HepG2 (cell line): ENCODE measurements around the gene EXOC6B. TPM values are rescaled to one million over a fixed set of nuclear protein-coding genes. Genes with fewer than 3 reads are reported as not detected.

Source experiments
- ASH2L ChIP-seq: fragments of 300-600, 200-600 bp; sonication (generic); IDR thresholded peaks from 2 replicates; pipeline ENCODE4 v1.7.0; 2017; ENCODE audit warnings: low read depth, mild to moderate bottlenecking, moderate library complexity, mixed read lengths, low read length; ENCODE audit not compliant: insufficient read length
- BRCA1 ChIP-seq: sonication (generic); formaldehyde crosslinking; IDR thresholded peaks from 2 replicates; pipeline ENCODE4 v1.4.0; 2020; ENCODE audit warnings: missing genetic modification reagents
- BRD4 ChIP-seq: sonication (generic); formaldehyde crosslinking; IDR thresholded peaks from 2 replicates; pipeline ENCODE4 v1.4.0; 2020; ENCODE audit warnings: missing genetic modification reagents
- ESRRA ChIP-seq: sonication (generic); formaldehyde crosslinking; IDR thresholded peaks from 2 replicates; pipeline ENCODE4 v1.5.1; 2020; ENCODE audit warnings: mild to moderate bottlenecking, low read depth, missing genetic modification reagents
- FOSL1 ChIP-seq: sonication (generic); formaldehyde crosslinking; IDR thresholded peaks from 2 replicates; pipeline ENCODE4 v1.9.0; 2021; ENCODE audit warnings: missing genetic modification reagents, borderline replicate concordance
- FOXO1 ChIP-seq: sonication (generic); formaldehyde crosslinking; IDR thresholded peaks from 2 replicates; pipeline ENCODE4 v1.4.0; 2020; ENCODE audit warnings: missing genetic modification reagents
- GATA4 ChIP-seq: sonication (generic); IDR thresholded peaks from 2 replicates; pipeline ENCODE4 v1.6.1; 2016; ENCODE audit warnings: antibody characterized with exemption, low read depth, borderline replicate concordance
- ISL2 ChIP-seq: sonication (generic); formaldehyde crosslinking; IDR thresholded peaks from 2 replicates; pipeline ENCODE4 v1.5.0; 2020; ENCODE audit warnings: missing genetic modification reagents
- KDM1A ChIP-seq: IDR thresholded peaks from 2 replicates; pipeline ENCODE4 v1.6.1; 2016; ENCODE audit warnings: missing compliant biosample characterization
- KDM6A ChIP-seq: IDR thresholded peaks from 2 replicates; pipeline ENCODE4 v1.6.1; 2016; ENCODE audit warnings: low read depth
- MEIS1 ChIP-seq: sonication (generic); formaldehyde crosslinking; IDR thresholded peaks from 2 replicates; pipeline ENCODE4 v1.9.0; 2021; ENCODE audit warnings: mild to moderate bottlenecking, missing genetic modification reagents, moderate library complexity, borderline replicate concordance
- MEIS2 ChIP-seq: sonication (generic); formaldehyde crosslinking; IDR thresholded peaks from 2 replicates; pipeline ENCODE4 v1.9.0; 2021; ENCODE audit warnings: mild to moderate bottlenecking, missing genetic modification reagents
- RFX3 ChIP-seq: IDR thresholded peaks from 2 replicates; pipeline ENCODE4 v1.6.1; 2016; ENCODE audit warnings: missing biosample characterization, missing genetic modification reagents
- SSRP1 ChIP-seq: IDR thresholded peaks from 2 replicates; pipeline ENCODE4 v1.6.1; 2016; ENCODE audit warnings: control low read depth
- TAF1 ChIP-seq: sonication (generic); formaldehyde crosslinking; IDR thresholded peaks from 2 replicates; pipeline ENCODE4 v1.4.0; 2020; ENCODE audit warnings: missing genetic modification reagents
- U2AF2 ChIP-seq: fragments of 200-400 bp; formaldehyde crosslinking; IDR thresholded peaks from 2 replicates; pipeline ENCODE4 v1.6.1; 2017; ENCODE audit warnings: low read depth, mild to moderate bottlenecking, low read length
- ZFP1 ChIP-seq: IDR thresholded peaks from 2 replicates; pipeline ENCODE4 v1.6.1; 2016
- ZNF30 ChIP-seq: sonication (generic); formaldehyde crosslinking; IDR thresholded peaks from 2 replicates; pipeline ENCODE4 v1.5.0; 2020; ENCODE audit warnings: mild to moderate bottlenecking, missing genetic modification reagents
- ZNF350 ChIP-seq: sonication (generic); formaldehyde crosslinking; IDR thresholded peaks from 2 replicates; pipeline ENCODE4 v1.4.0; 2020; ENCODE audit warnings: mild to moderate bottlenecking, low read depth, missing genetic modification reagents, borderline replicate concordance
- ZNF670 ChIP-seq: sonication (generic); formaldehyde crosslinking; IDR thresholded peaks from 2 replicates; pipeline ENCODE4 v1.8.0; 2022; ENCODE audit warnings: mild to moderate bottlenecking, missing genetic modification reagents, borderline replicate concordance
- ZSCAN12 ChIP-seq: sonication (generic); formaldehyde crosslinking; IDR thresholded peaks from 2 replicates; pipeline ENCODE4 v1.9.0; 2021; ENCODE audit warnings: mild to moderate bottlenecking, missing genetic modification reagents
- polyA plus RNA-seq, 8 experiments: library from polyadenylated mRNA; depleted of rRNA in 3 of 8; stranded (reverse) in 7 of 8; unstranded in 1 of 8; fragments of >200 nt; fragmentation: Illumina TruSeq in 4 of 8; extraction: Trizol in 4 of 8; gene quantifications; 2 replicates each; pipeline versions ENCODE4 v1.2.1 to v1.2.3, GENCODE V29; 2011 to 2016; ENCODE audit warnings: low read depth in 4 of 8, missing spikeins in 1 of 8, mixed read lengths in 1 of 8; ENCODE audit not compliant: insufficient read depth in 1 of 8
- total RNA-seq, 5 experiments: library from RNA; depleted of rRNA; stranded (reverse); fragments of >200 nt; fragmentation: Illumina TruSeq; extraction: Trizol; gene quantifications; 2 replicates each; pipeline ENCODE4 v1.2.3, GENCODE V29; 2016; ENCODE audit warnings: low read depth in 1 of 5
- TF ChIP-seq, protein P1 (sequence below): sonication (generic); formaldehyde crosslinking; IDR thresholded peaks from 2 replicates; pipeline ENCODE4 v1.4.0; 2020; ENCODE audit warnings: missing genetic modification reagents
- TF ChIP-seq, protein P2 (sequence below): sonication (generic); formaldehyde crosslinking; IDR thresholded peaks from 2 replicates; pipeline ENCODE4 v1.9.0; 2021; ENCODE audit warnings: mild to moderate bottlenecking, missing genetic modification reagents

The EXOC6B gene
- total and polyA plus RNA-seq, 2 of the 13 experiments (the other 11 are each of a cell fraction or from before 2014, with no cell fraction given), result 9.1 to 15.9 TPM

GRCh38 chr2:72757177-72757775, 68.6 kb downstream of the EXOC6B start (continued):
- TF ChIP-seq ZNF670 (CRISPR knock-in tag) (no peak; the same call in 1 of the 2 replicates), BRD4 (CRISPR knock-in tag) (no peak; the same call in 1 of the 2 replicates), MEIS2 (CRISPR knock-in tag) (0 out of 2 replicates have a peak, but pooled peaks have one; percentile 30), SSRP1 (CRISPR knock-in tag) (no peak), GATA4 (peak; percentile 98), ZNF30 (CRISPR knock-in tag) (no peak), ZSCAN12 (CRISPR knock-in tag) (no peak), ESRRA (no peak), TAF1 (CRISPR knock-in tag) (no peak), U2AF2 (no peak), MEIS1 (CRISPR knock-in tag) (0 out of 2 replicates have a peak, but pooled peaks have one; percentile 33), KDM1A (CRISPR knock-in tag) (peak; percentile 52; the same call in 1 of the 2 replicates), KDM6A (peak; percentile 57; the same call in 1 of the 2 replicates), RFX3 (CRISPR knock-in tag) (peak; percentile 85), ZFP1 (CRISPR knock-in tag) (peak; percentile 92; the same call in 1 of the 2 replicates), BRCA1 (CRISPR knock-in tag) (no peak), ISL2 (CRISPR knock-in tag) (peak; percentile 96), ZNF350 (CRISPR knock-in tag) (no peak), ASH2L (peak; percentile 65), FOXO1 (CRISPR knock-in tag) (0 out of 2 replicates have a peak, but pooled peaks have one; percentile 51), FOSL1 (CRISPR knock-in tag) (no peak)
- TF ChIP-seq, protein P1, sequence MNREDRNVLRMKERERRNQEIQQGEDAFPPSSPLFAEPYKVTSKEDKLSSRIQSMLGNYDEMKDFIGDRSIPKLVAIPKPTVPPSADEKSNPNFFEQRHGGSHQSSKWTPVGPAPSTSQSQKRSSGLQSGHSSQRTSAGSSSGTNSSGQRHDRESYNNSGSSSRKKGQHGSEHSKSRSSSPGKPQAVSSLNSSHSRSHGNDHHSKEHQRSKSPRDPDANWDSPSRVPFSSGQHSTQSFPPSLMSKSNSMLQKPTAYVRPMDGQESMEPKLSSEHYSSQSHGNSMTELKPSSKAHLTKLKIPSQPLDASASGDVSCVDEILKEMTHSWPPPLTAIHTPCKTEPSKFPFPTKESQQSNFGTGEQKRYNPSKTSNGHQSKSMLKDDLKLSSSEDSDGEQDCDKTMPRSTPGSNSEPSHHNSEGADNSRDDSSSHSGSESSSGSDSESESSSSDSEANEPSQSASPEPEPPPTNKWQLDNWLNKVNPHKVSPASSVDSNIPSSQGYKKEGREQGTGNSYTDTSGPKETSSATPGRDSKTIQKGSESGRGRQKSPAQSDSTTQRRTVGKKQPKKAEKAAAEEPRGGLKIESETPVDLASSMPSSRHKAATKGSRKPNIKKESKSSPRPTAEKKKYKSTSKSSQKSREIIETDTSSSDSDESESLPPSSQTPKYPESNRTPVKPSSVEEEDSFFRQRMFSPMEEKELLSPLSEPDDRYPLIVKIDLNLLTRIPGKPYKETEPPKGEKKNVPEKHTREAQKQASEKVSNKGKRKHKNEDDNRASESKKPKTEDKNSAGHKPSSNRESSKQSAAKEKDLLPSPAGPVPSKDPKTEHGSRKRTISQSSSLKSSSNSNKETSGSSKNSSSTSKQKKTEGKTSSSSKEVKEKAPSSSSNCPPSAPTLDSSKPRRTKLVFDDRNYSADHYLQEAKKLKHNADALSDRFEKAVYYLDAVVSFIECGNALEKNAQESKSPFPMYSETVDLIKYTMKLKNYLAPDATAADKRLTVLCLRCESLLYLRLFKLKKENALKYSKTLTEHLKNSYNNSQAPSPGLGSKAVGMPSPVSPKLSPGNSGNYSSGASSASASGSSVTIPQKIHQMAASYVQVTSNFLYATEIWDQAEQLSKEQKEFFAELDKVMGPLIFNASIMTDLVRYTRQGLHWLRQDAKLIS, result no peak
- TF ChIP-seq, protein P2, sequence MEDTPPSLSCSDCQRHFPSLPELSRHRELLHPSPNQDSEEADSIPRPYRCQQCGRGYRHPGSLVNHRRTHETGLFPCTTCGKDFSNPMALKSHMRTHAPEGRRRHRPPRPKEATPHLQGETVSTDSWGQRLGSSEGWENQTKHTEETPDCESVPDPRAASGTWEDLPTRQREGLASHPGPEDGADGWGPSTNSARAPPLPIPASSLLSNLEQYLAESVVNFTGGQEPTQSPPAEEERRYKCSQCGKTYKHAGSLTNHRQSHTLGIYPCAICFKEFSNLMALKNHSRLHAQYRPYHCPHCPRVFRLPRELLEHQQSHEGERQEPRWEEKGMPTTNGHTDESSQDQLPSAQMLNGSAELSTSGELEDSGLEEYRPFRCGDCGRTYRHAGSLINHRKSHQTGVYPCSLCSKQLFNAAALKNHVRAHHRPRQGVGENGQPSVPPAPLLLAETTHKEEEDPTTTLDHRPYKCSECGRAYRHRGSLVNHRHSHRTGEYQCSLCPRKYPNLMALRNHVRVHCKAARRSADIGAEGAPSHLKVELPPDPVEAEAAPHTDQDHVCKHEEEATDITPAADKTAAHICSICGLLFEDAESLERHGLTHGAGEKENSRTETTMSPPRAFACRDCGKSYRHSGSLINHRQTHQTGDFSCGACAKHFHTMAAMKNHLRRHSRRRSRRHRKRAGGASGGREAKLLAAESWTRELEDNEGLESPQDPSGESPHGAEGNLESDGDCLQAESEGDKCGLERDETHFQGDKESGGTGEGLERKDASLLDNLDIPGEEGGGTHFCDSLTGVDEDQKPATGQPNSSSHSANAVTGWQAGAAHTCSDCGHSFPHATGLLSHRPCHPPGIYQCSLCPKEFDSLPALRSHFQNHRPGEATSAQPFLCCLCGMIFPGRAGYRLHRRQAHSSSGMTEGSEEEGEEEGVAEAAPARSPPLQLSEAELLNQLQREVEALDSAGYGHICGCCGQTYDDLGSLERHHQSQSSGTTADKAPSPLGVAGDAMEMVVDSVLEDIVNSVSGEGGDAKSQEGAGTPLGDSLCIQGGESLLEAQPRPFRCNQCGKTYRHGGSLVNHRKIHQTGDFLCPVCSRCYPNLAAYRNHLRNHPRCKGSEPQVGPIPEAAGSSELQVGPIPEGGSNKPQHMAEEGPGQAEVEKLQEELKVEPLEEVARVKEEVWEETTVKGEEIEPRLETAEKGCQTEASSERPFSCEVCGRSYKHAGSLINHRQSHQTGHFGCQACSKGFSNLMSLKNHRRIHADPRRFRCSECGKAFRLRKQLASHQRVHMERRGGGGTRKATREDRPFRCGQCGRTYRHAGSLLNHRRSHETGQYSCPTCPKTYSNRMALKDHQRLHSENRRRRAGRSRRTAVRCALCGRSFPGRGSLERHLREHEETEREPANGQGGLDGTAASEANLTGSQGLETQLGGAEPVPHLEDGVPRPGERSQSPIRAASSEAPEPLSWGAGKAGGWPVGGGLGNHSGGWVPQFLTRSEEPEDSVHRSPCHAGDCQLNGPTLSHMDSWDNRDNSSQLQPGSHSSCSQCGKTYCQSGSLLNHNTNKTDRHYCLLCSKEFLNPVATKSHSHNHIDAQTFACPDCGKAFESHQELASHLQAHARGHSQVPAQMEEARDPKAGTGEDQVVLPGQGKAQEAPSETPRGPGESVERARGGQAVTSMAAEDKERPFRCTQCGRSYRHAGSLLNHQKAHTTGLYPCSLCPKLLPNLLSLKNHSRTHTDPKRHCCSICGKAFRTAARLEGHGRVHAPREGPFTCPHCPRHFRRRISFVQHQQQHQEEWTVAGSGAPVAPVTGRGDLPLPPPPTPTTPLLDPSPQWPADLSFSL (CRISPR knock-in tag), result no peak
